HEK293 (cell line): Measurements from ENCODE around the gene TTLL10.

Source experiments
- CTCF ChIA-PET: fragments of 350-600 bp; formaldehyde crosslinking; extraction: SDS; loops from one replicate; lab custom pipeline; 2021; ENCODE audit warnings: antibody characterized with exemption; lab: Yijun Ruan, JAX
- POLR2A ChIA-PET: fragments of 300-600 bp; formaldehyde crosslinking; extraction: SDS; loops from one replicate; lab custom pipeline; 2020; ENCODE audit warnings: antibody characterized with exemption, inconsistent platforms; lab: Yijun Ruan, JAX
- H3K27ac ChIP-seq: fragments of 200-500 bp; sonication (Bioruptor generic); 2 replicates; pipeline ENCODE4 v1.5.1; 2014; ENCODE audit warnings: low read depth, low read length, control low read depth, inconsistent platforms; ENCODE audit errors: extremely low read depth
- H3K36me3 ChIP-seq, 2 experiments: fragments of 200-500 bp in 1 of 2; sonication (Bioruptor generic) in 1 of 2; 1 replicate in 1 of 2; 2 replicates in 1 of 2; pipeline ENCODE4 v1.5.1; 2014 to 2017; ENCODE audit warnings: inconsistent platforms in 2 of 2, low read length in 2 of 2; ENCODE audit not compliant: control insufficient read depth in 2 of 2, insufficient read depth in 1 of 2
- H3K4me1 ChIP-seq: fragments of 200-500 bp; sonication (Bioruptor generic); 2 replicates; pipeline ENCODE4 v1.5.1; 2014; ENCODE audit warnings: mild to moderate bottlenecking, low read length, inconsistent platforms; ENCODE audit not compliant: control insufficient read depth, insufficient read depth
- H3K4me3 ChIP-seq: 2 replicates; pipeline ENCODE4 v1.5.1; 2011; ENCODE audit warnings: low read depth, mild to moderate bottlenecking, control low read depth, low read length, moderate library complexity
- H3K9me3 ChIP-seq: fragments of 200-500 bp; sonication (Bioruptor generic); 2 replicates; pipeline ENCODE4 v1.5.1; 2014; ENCODE audit warnings: low read depth, low read length, inconsistent platforms; ENCODE audit not compliant: control insufficient read depth, insufficient read depth
- GLI4 ChIP-seq: fragments of 450-650 bp; formaldehyde crosslinking; IDR thresholded peaks from 2 replicates; pipeline ENCODE4 v1.5.1; 2016; ENCODE audit warnings: missing biosample characterization, missing genetic modification characterization
- GLIS1 ChIP-seq: fragments of 450-650 bp; formaldehyde crosslinking; IDR thresholded peaks from 2 replicates; pipeline ENCODE4 v1.5.1; 2016; ENCODE audit warnings: missing biosample characterization, missing genetic modification characterization
- GLIS2 ChIP-seq: fragments of 450-650 bp; formaldehyde crosslinking; IDR thresholded peaks from 2 replicates; pipeline ENCODE4 v1.5.1; 2016; ENCODE audit warnings: missing biosample characterization, missing genetic modification characterization
- HOXA7 ChIP-seq: sonication (generic); formaldehyde crosslinking; IDR thresholded peaks from 2 replicates; pipeline ENCODE4 v1.8.1; 2022; ENCODE audit warnings: missing genetic modification reagents, borderline replicate concordance
- KLF1 ChIP-seq: fragments of 450-650 bp; formaldehyde crosslinking; IDR thresholded peaks from 2 replicates; pipeline ENCODE4 v1.5.1; 2016; ENCODE audit warnings: missing biosample characterization, missing genetic modification characterization
- KLF10 ChIP-seq: fragments of 450-650 bp; IDR thresholded peaks from 2 replicates; pipeline ENCODE4 v1.5.1; 2018; ENCODE audit warnings: missing biosample characterization, mild to moderate bottlenecking, missing genetic modification characterization
- KLF7 ChIP-seq: fragments of 450-650 bp; formaldehyde crosslinking; IDR thresholded peaks from 2 replicates; pipeline ENCODE4 v1.5.1; 2016; ENCODE audit warnings: missing biosample characterization, missing genetic modification characterization, borderline replicate concordance
- MZF1 ChIP-seq: fragments of 450-650 bp; formaldehyde crosslinking; IDR thresholded peaks from 2 replicates; pipeline ENCODE4 v1.5.1; 2017; ENCODE audit warnings: missing biosample characterization, missing genetic modification characterization, borderline replicate concordance
- SETDB1 ChIP-seq: IDR thresholded peaks from one replicate; pipeline ENCODE4 v1.6.1; 2017; ENCODE audit warnings: mild to moderate bottlenecking, low read length, moderate library complexity, mixed read lengths; ENCODE audit not compliant: insufficient read length
- SP2 ChIP-seq: fragments of 450-650 bp; formaldehyde crosslinking; IDR thresholded peaks from 2 replicates; pipeline ENCODE4 v1.5.1; 2016; ENCODE audit warnings: missing biosample characterization, missing genetic modification characterization
- SP7 ChIP-seq: fragments of 450-650 bp; formaldehyde crosslinking; IDR thresholded peaks from 2 replicates; pipeline ENCODE4 v1.5.1; 2016; ENCODE audit warnings: missing biosample characterization, missing genetic modification characterization
- ZBTB21 ChIP-seq: fragments of 450-650 bp; formaldehyde crosslinking; IDR thresholded peaks from 2 replicates; pipeline ENCODE4 v1.5.1; 2017; ENCODE audit warnings: missing biosample characterization, missing genetic modification characterization
- ZFP3 ChIP-seq: fragments of 450-650 bp; formaldehyde crosslinking; IDR thresholded peaks from 2 replicates; pipeline ENCODE4 v1.5.1; 2016; ENCODE audit warnings: low read depth, missing biosample characterization, missing genetic modification characterization
- ZFP37 ChIP-seq: fragments of 450-650 bp; formaldehyde crosslinking; IDR thresholded peaks from 2 replicates; pipeline ENCODE4 v1.5.1; 2016; ENCODE audit warnings: missing biosample characterization, missing genetic modification characterization
- ZIC2 ChIP-seq: fragments of 450-650 bp; formaldehyde crosslinking; IDR thresholded peaks from 2 replicates; pipeline ENCODE4 v1.5.1; 2016; ENCODE audit warnings: missing biosample characterization, missing genetic modification characterization
- ZNF114 ChIP-seq: fragments of 450-650 bp; formaldehyde crosslinking; IDR thresholded peaks from 2 replicates; pipeline ENCODE4 v1.5.0; 2017; ENCODE audit warnings: missing biosample characterization, missing genetic modification characterization
- ZNF146 ChIP-seq: fragments of 450-650 bp; formaldehyde crosslinking; IDR thresholded peaks from 2 replicates; pipeline ENCODE4 v1.5.1; 2016; ENCODE audit warnings: missing biosample characterization, missing genetic modification characterization
- ZNF16 ChIP-seq: fragments of 450-650 bp; formaldehyde crosslinking; IDR thresholded peaks from 2 replicates; pipeline ENCODE4 v1.5.1; 2016; ENCODE audit warnings: low read depth, missing biosample characterization, missing genetic modification characterization
- ZNF184 ChIP-seq: fragments of 450-650 bp; IDR thresholded peaks from 2 replicates; pipeline ENCODE4 v1.5.1; 2018; ENCODE audit warnings: missing biosample characterization, mild to moderate bottlenecking, missing genetic modification characterization
- ZNF19 ChIP-seq: fragments of 450-650 bp; formaldehyde crosslinking; IDR thresholded peaks from 2 replicates; pipeline ENCODE4; 2016; ENCODE audit warnings: missing biosample characterization, missing genetic modification characterization, low read depth
- ZNF24 ChIP-seq: fragments of 450-650 bp; formaldehyde crosslinking; IDR thresholded peaks from 2 replicates; pipeline ENCODE4 v1.5.1; 2016; ENCODE audit warnings: missing biosample characterization, missing genetic modification characterization
- ZNF416 ChIP-seq: fragments of 450-650 bp; formaldehyde crosslinking; IDR thresholded peaks from 2 replicates; pipeline ENCODE4 v1.5.1; 2016; ENCODE audit warnings: missing biosample characterization, missing genetic modification characterization
- ZNF521 ChIP-seq: fragments of 450-650 bp; formaldehyde crosslinking; IDR thresholded peaks from 2 replicates; pipeline ENCODE4 v1.5.1; 2017; ENCODE audit warnings: missing biosample characterization, mild to moderate bottlenecking, missing genetic modification characterization
- ZNF530 ChIP-seq: fragments of 450-650 bp; formaldehyde crosslinking; IDR thresholded peaks from 2 replicates; pipeline ENCODE4 v1.5.1; 2016; ENCODE audit warnings: low read depth, missing biosample characterization, missing genetic modification characterization
- ZNF561 ChIP-seq: fragments of 450-650 bp; IDR thresholded peaks from 2 replicates; pipeline ENCODE4 v1.5.1; 2018; ENCODE audit warnings: missing biosample characterization, missing genetic modification characterization, borderline replicate concordance
- ZNF585B ChIP-seq: fragments of 450-650 bp; formaldehyde crosslinking; IDR thresholded peaks from 2 replicates; pipeline ENCODE4 v1.5.1; 2016; ENCODE audit warnings: missing biosample characterization, missing genetic modification characterization
- ZNF600 ChIP-seq: fragments of 450-650 bp; formaldehyde crosslinking; IDR thresholded peaks from 2 replicates; pipeline ENCODE4 v1.5.1; 2016; ENCODE audit warnings: missing biosample characterization, missing genetic modification characterization
- ZNF747 ChIP-seq: fragments of 450-650 bp; formaldehyde crosslinking; IDR thresholded peaks from 2 replicates; pipeline ENCODE4 v1.5.1; 2016; ENCODE audit warnings: missing biosample characterization, missing genetic modification characterization
- ZNF791 ChIP-seq: fragments of 450-650 bp; formaldehyde crosslinking; IDR thresholded peaks from 2 replicates; pipeline ENCODE4 v1.5.1; 2016; ENCODE audit warnings: missing biosample characterization, missing genetic modification characterization
- TF ChIP-seq, protein P1 (sequence below): fragments of 450-650 bp; formaldehyde crosslinking; IDR thresholded peaks from 2 replicates; pipeline ENCODE4 v1.5.1; 2016; ENCODE audit warnings: missing biosample characterization, missing genetic modification characterization
- TF ChIP-seq, protein P2 (sequence below): fragments of 450-650 bp; formaldehyde crosslinking; IDR thresholded peaks from 2 replicates; pipeline ENCODE4 v1.5.1; 2016; ENCODE audit warnings: missing biosample characterization, missing genetic modification characterization
- TF ChIP-seq, protein P3 (sequence below): fragments of 450-650 bp; formaldehyde crosslinking; IDR thresholded peaks from 2 replicates; pipeline ENCODE4 v1.5.1; 2016; ENCODE audit warnings: missing biosample characterization, missing genetic modification characterization
- TF ChIP-seq, protein P4 (sequence below): fragments of 450-650 bp; IDR thresholded peaks from 2 replicates; pipeline ENCODE4 v1.5.1; 2018; ENCODE audit warnings: missing biosample characterization, mild to moderate bottlenecking, missing genetic modification characterization

The TTLL10 gene

DNA sequence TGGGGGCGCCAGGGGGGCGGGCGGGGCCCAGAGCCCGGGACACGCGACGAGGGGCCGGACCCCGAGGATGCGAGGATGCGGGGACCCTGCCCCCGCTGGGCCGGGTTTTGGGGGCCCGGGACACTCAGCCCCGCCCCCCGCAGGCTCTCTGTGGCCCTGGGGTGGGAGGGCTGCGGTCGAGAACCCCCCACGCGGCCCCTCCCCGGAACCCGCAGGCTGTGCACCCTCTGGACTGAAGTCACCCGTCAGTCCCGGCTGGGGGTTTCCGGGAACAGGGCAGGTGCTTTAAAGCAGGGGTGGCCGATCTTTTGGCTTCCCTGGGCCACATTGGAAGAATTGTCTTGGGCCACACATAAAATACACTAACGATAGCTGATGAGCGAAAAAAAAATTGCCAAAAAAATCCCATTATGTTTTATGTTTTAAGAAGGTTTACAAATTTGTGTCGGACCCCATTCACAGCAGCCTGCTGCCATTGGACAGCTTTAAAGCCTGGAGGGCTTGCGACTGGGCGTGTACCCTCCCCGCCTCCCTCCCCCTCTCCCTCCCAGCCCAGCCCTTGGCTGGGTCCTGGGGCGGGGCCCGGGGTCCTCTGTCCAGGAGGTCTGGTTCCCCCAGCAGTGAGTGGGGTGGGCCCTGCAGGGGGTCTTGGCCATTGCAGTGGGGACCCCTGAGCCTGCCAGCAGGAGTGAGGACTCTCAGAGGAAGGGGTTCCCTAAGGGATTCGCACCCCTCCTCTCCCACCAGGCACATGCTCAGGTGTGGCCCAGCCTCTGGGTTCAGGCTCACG lies 36.2 kb upstream of the TTLL10 start:
- POLR2A ChIA-PET, result interaction anchor here (0.6 kb wide), 1 partner anchor 405 kb away, joined by 3 read pairs; no protein-coding TSS in a partner anchor
- CTCF ChIA-PET, result no interaction called here
- TF ChIP-seq SETDB1 (no peak), ZFP37 (tag by site-specific recombination) (no peak), ZNF530 (tag by site-specific recombination) (no peak), ZIC2 (tag by site-specific recombination) (0 out of 2 replicates have a peak, but pooled peaks have one; percentile 23), ZFP3 (tag by site-specific recombination) (no peak), ZNF24 (tag by site-specific recombination) (no peak), MZF1 (tag by site-specific recombination) (no peak), ZNF791 (tag by site-specific recombination) (no peak), GLIS1 (0 out of 2 replicates have a peak, but pooled peaks have one; percentile 20), KLF1 (tag by site-specific recombination) (peak; percentile 69), SP2 (0 out of 2 replicates have a peak, but pooled peaks have one; percentile 28), GLIS2 (tag by site-specific recombination) (0 out of 2 replicates have a peak, but pooled peaks have one; percentile 24), ZBTB21 (no peak), ZNF600 (tag by site-specific recombination) (no peak), GLI4 (tag by site-specific recombination) (no peak), ZNF184 (tag by site-specific recombination) (no peak), ZNF146 (tag by site-specific recombination) (no peak), HOXA7 (CRISPR knock-in tag) (no peak), ZNF114 (tag by site-specific recombination) (no peak), ZNF16 (tag by site-specific recombination) (no peak), ZNF416 (tag by site-specific recombination) (no peak), SP7 (tag by site-specific recombination) (no peak), ZNF19 (tag by site-specific recombination) (no peak), ZNF747 (tag by site-specific recombination) (no peak), ZNF521 (tag by site-specific recombination) (no peak), ZNF585B (no peak), ZNF561 (tag by site-specific recombination) (no peak), KLF7 (tag by site-specific recombination) (no peak), KLF10 (tag by site-specific recombination) (no peak)
- TF ChIP-seq, protein P1, sequence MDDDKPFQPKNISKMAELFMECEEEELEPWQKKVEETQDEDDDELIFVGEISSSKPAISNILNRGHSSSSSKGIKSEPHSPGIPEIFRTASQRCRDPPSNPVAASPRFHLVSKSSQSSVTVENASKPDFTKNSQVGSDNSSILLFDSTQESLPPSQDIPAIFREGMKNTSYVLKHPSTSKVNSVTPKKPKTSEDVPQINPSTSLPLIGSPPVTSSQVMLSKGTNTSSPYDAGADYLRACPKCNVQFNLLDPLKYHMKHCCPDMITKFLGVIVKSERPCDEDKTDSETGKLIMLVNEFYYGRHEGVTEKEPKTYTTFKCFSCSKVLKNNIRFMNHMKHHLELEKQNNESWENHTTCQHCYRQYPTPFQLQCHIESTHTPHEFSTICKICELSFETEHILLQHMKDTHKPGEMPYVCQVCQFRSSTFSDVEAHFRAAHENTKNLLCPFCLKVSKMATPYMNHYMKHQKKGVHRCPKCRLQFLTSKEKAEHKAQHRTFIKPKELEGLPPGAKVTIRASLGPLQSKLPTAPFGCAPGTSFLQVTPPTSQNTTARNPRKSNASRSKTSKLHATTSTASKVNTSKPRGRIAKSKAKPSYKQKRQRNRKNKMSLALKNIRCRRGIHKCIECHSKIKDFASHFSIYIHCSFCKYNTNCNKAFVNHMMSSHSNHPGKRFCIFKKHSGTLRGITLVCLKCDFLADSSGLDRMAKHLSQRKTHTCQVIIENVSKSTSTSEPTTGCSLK (tag by site-specific recombination), result no peak
- TF ChIP-seq, protein P2, sequence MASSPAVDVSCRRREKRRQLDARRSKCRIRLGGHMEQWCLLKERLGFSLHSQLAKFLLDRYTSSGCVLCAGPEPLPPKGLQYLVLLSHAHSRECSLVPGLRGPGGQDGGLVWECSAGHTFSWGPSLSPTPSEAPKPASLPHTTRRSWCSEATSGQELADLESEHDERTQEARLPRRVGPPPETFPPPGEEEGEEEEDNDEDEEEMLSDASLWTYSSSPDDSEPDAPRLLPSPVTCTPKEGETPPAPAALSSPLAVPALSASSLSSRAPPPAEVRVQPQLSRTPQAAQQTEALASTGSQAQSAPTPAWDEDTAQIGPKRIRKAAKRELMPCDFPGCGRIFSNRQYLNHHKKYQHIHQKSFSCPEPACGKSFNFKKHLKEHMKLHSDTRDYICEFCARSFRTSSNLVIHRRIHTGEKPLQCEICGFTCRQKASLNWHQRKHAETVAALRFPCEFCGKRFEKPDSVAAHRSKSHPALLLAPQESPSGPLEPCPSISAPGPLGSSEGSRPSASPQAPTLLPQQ (tag by site-specific recombination), result no peak
- TF ChIP-seq, protein P3, sequence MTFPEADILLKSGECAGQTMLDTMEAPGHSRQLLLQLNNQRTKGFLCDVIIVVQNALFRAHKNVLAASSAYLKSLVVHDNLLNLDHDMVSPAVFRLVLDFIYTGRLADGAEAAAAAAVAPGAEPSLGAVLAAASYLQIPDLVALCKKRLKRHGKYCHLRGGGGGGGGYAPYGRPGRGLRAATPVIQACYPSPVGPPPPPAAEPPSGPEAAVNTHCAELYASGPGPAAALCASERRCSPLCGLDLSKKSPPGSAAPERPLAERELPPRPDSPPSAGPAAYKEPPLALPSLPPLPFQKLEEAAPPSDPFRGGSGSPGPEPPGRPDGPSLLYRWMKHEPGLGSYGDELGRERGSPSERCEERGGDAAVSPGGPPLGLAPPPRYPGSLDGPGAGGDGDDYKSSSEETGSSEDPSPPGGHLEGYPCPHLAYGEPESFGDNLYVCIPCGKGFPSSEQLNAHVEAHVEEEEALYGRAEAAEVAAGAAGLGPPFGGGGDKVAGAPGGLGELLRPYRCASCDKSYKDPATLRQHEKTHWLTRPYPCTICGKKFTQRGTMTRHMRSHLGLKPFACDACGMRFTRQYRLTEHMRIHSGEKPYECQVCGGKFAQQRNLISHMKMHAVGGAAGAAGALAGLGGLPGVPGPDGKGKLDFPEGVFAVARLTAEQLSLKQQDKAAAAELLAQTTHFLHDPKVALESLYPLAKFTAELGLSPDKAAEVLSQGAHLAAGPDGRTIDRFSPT, result no peak
- TF ChIP-seq, protein P4, sequence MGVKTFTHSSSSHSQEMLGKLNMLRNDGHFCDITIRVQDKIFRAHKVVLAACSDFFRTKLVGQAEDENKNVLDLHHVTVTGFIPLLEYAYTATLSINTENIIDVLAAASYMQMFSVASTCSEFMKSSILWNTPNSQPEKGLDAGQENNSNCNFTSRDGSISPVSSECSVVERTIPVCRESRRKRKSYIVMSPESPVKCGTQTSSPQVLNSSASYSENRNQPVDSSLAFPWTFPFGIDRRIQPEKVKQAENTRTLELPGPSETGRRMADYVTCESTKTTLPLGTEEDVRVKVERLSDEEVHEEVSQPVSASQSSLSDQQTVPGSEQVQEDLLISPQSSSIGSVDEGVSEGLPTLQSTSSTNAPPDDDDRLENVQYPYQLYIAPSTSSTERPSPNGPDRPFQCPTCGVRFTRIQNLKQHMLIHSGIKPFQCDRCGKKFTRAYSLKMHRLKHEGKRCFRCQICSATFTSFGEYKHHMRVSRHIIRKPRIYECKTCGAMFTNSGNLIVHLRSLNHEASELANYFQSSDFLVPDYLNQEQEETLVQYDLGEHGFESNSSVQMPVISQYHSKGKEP (tag by site-specific recombination), result no peak

More for the DNA sequence above, 36.2 kb upstream of the TTLL10 start:
- no peak overlapping the region for H3K27ac ChIP-seq
- H3K4me3 ChIP-seq, result no peak overlapping the region
- H3K4me1 ChIP-seq, result no peaks in the 10 kb centered on the region
- no peaks in the 10 kb centered on the region for H3K9me3 ChIP-seq
- no peaks in the 10 kb centered on the region for H3K36me3 ChIP-seq
